GM19395 (cell line): ENCODE data around the gene SLC66A2.
A peak's percentile ranks its signal among the peaks of the same experiment; 100 is the strongest.

ENCODE experiments used
- ATAC-seq: cut with Tn5 transposase; IDR thresholded peaks from one replicate; pipeline ENCODE4 v1.9.1; 2021; ENCODE audit warnings: mild to moderate bottlenecking, moderate library complexity; ENCODE audit not compliant: unreplicated experiment

Gene SLC66A2

GRCh38 chr18:79952456-79952995 lies 1.1 kb upstream of the SLC66A2 start:
- ATAC-seq: no peak

GRCh38 chr18:79950515-79951341 lies 725 bp downstream of the SLC66A2 start:
- ATAC-seq: peak; percentile 40

- ATAC-seq: peak; percentile 37
Measured at GRCh38 chr18:79949697-79950487, 1.6 kb downstream of the SLC66A2 start.

GRCh38 chr18:79948719-79949411 lies 2.6 kb downstream of the SLC66A2 start:
- ATAC-seq: no peak

- ATAC-seq: no peak
Measured at GRCh38 chr18:79947881-79948610, 3.4 kb downstream of the SLC66A2 start.

- ATAC-seq: no peak
Measured at GRCh38 chr18:79947054-79947755, 4.2 kb downstream of the SLC66A2 start.

GRCh38 chr18:79945118-79946042 lies 6.1 kb downstream of the SLC66A2 start:
- ATAC-seq: no peak

GRCh38 chr18:79944746-79945117 lies 6.7 kb downstream of the SLC66A2 start:
- ATAC-seq: no peak

- no peak for ATAC-seq
Measured at GRCh38 chr18:79944126-79944731, 7.2 kb downstream of the SLC66A2 start.

- no peak for ATAC-seq
Measured at GRCh38 chr18:79943608-79944125, 7.8 kb downstream of the SLC66A2 start.

GRCh38 chr18:79942786-79943607 lies 8.5 kb downstream of the SLC66A2 start:
- ATAC-seq: no peak

GRCh38 chr18:79942211-79942610 lies 9.2 kb downstream of the SLC66A2 start:
- no peak for ATAC-seq

GRCh38 chr18:79941473-79942119 lies 9.9 kb downstream of the SLC66A2 start:
- no peak for ATAC-seq

GRCh38 chr18:79940814-79941472 lies 10.5 kb downstream of the SLC66A2 start:
- ATAC-seq: no peak

GRCh38 chr18:79940126-79940813 lies 11.2 kb downstream of the SLC66A2 start:
- ATAC-seq: no peak

- ATAC-seq: no peak
Measured at GRCh38 chr18:79939096-79939495, 12.4 kb downstream of the SLC66A2 start.
